GM21576 (cell line): ENCODE data around the gene CROCC.
A peak's percentile ranks its signal among the peaks of the same experiment; 100 is the strongest.
"Not testable (repeated sequence)": the region's sequence is repeated elsewhere in the genome, so short reads cannot be mapped to it uniquely, and the experiment has no call there.

Experiments used
- ATAC-seq: cut with Tn5 transposase; IDR thresholded peaks from one replicate; pipeline ENCODE4 v1.9.1; 2021; ENCODE audit warnings: mild to moderate bottlenecking, moderate library complexity; ENCODE audit not compliant: unreplicated experiment

The CROCC gene

GRCh38 chr1:16921391-16922185 lies at the start of gene CROCC:
CROCC (plus strand) TSS chr1:16921931; CDS start chr1:16922019, 88 bp downstream.
- ATAC-seq = no peak

DNA sequence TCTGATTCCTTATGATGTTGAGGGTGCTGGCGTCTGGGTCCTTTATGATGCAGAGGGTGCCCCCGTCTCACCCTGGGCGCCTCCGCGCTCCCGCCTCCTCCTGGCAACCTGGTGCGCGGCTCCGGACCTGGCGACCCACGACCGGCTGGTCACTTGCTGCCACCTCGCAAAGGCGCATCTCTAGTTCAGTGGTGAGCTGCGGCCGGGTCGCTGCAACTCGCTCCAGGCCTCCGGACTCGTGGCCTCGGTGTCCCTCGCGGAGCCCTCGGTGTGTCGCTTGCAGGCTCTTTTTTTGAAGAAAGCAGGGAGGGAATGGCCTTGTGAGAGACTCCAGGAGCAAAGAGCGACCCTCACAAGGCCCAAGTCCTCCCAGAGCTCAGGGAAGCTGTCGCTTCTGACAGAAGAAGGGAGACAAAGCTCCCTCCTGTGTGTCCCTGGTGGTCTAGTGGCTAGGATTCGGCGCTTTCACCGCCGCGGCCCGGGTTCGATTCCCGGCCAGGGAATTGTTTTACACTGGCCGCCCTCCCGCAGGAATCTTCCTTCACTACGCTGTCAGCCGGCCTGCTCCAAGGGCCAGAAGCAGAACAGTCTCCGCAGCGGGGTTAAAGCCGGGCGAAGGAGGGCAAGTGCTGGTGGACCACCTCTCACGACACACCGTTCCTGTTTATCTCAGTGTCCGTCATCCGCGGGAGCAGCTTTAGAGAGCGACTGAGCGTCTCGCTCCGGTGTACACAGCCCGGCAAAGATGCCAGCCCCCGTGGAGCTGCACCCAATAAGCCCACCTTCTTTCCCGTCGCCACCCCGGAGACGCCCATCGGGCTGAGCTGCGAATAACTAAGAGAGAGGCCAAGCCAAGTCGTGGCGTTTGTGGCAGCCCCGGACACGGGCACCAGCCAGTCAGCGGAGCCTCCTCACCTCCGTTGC lies 49.3 kb upstream of the CROCC start:
- not testable (repeated sequence) for ATAC-seq

GRCh38 chr1:16873076-16873879 lies 48.5 kb upstream of the CROCC start:
- not testable (repeated sequence) for ATAC-seq

DNA sequence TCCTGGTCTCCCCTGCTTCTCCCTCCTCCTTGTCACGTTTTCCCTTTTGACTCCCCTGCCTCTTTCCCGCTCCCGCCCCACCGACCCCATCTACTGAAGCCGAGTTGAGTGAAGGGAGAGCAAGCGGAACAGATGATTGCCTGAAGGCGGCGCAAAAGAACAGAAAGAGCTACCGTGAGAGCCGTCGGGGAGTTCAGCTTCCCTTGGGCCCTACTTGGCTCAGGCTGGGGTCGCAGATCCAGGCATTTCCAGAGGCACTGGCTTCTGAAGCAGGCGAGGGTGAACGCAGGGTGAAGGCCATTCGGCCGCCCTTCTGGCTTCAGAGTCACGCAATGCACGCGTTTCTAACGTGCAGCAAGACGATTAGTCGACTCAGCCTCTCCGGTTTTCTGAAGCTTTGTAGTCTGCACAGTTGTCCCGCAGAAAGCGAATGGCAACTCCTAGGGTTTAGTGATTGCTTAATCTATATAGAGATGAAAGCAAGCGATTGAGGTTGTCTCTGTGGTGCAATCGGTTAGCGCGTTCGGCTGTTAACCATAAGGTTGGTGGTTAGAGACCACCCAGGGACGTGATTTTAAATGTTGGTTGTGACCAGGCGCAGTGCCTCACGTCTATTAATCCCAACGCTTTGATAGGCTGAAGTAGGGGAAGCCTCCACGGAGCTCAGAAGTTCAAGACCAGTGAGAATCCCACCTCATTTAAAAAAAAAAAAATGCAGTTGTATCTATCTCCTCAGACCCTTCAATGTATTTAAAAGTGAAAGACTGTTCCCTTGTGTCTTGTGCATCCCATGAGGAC lies 46.6 kb upstream of the CROCC start:
- not testable (repeated sequence) for ATAC-seq

DNA sequence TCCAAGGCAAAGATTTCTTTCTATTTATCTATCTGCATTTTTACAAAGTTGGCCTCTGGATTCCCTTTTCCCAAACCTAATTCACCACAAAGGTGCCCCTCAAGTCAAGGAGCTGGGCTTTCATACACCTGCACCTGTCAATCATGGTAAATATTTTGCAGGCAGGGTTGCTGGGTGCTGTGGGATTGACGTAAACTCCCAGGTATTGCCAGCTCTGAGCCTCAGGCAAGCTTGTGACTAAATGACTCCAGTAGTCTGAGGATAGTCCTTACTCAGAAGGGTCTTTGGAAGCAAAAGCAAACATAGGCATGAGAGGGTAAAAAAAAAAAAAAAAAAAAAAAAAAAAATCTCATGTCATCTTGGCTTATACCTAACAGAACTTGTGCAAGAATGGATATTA lies 40.0 kb upstream of the CROCC start:
- ATAC-seq = not testable (repeated sequence)

DNA sequence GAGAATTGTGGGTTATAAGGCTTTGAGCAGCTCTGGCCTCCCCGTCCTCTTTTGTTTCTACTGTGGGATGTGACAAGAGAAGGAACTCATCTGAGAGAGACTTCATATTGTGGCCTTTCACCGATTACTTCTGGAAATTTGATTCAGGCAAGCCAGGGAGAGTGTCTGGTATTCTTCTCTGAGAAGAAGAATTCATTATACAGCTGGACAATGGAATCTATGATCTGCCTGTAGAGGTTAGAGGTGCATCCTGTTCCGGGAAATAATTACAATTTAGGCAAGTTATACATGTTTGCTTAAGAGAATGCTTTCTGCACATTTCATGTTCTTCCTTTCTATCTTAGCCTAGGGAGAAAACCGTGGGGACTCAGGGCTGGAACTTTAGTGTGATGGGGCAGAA lies 38.7 kb upstream of the CROCC start:
- ATAC-seq = no peak

DNA sequence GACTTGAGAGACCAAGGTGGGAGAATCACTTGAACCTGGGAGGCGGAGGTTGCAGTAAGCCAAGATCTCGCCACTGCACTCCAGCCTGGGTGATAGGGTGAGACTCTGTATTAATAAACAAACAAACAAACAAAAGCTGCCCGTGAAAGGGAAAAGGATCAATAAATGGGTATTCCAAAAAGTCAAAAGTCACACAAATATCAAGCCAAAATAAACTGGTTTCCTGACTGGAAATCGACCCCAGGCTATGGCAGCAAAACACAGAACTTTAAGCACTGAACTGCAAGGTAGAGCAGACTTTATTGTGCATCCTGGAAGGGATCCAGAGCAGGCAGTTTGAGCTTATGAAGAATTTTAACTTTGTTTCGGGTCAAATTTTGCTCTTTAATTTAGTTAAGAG lies 37.2 kb upstream of the CROCC start:
- not testable (repeated sequence) for ATAC-seq

DNA sequence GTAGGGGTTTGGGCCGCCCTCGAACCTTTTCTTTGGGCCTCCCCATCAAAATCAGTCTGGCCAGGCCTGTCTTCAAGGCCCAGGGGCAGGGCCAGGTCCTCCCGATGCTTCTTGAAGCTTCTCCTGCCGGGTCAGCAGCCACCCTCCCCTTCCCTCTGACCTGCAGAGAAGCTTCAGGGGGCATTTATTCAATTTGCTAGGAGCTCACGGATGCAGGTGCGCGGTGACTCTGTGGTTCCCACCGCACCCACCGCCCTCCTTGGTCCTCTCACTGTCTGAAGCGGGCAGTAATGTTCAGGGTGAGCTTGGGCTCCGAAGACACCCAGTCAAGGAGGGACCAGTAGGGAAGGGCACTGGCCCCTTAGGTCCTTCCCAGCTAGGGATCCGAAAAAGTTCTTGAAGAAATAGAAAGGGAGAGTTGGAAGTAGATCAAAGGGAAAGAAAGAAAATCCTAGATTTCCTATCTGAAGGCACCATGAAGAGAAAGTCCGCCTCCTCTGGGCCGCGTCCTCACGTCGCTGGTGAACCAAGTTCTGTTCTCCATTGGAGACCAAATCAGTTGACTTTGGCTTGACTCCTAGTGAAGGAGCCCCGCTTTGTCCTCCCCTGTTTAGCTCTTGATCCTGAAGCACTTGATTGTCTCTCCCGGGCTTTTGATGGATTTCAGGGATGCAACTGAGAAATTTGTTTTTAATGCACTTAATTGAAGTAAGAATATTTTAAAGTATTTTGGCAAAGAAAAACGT lies 34.7 kb upstream of the CROCC start:
- ATAC-seq = no peak

DNA sequence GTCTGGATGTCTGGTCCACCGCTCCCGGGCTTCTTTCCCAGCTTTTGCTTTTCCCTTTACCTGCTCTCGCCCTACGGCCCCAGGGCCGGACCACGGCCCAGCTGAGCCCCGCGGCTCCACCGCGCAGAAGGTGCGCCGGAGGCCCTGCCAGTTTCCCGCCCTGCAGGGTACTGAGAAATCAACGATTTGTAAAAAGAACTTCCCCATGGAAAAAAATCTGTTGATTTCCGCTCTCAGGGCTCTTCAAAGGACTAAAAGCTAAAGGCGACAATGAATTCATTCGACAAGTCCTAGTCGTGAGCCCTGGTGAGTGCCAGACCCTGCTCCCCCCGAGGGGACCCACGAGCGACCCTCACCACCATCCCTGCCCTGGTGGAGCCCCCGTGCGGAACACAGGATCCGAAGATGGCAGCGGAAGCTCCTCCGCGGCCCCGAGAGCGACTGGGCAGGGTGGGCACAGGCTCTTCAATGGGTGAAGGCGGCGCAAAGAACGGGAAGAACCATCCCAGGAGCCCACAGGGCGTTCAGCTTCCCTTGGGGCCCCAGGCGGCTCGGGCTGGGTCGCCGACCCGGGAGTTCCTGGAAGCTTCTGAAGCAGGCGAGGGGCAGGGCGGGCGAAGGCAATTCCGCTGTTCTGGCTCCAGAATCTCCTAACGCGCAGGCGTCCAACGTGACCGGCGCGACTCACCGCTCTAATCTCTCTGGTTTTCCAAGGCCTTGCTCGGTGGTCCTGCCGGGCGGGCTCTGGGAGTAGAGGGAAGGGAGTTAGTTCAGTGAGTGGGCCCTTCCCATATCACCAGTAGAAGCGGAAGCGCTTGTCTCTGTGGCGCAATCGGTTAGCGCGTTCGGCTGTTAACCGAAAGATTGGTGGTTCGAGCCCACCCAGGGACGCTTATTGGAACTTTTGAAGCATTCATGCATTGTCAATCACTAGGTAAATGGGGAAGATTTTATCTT lies 32.6 kb upstream of the CROCC start:
- ATAC-seq = no peak

DNA sequence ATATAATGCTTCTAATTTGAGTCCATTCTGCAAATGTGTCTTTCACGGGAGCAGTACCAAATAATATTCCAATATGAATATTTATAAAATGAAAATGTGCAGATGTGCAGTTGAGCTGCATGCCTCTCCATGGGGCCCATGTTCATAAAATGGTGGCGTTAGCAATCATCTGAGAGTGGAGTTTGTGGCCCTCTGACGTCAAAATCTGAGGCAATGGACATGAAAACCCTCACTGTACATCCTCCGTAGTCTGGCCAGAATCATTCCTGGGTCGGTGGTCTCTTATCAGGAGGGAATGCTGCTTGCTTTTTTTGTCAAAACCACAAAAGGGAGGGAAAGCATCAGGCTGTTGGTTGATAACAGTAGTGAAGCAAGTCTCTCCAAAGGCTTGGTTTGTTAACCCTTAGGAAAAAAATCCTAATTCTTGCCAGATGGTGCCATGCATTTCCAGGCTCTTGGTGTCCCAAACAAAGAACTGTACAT lies 31.2 kb upstream of the CROCC start:
- not testable (repeated sequence) for ATAC-seq

GRCh38 chr1:16891057-16891456 lies 30.7 kb upstream of the CROCC start:
- not testable (repeated sequence) for ATAC-seq

GRCh38 chr1:16892978-16893525 lies 28.7 kb upstream of the CROCC start:
- ATAC-seq = not testable (repeated sequence)

DNA sequence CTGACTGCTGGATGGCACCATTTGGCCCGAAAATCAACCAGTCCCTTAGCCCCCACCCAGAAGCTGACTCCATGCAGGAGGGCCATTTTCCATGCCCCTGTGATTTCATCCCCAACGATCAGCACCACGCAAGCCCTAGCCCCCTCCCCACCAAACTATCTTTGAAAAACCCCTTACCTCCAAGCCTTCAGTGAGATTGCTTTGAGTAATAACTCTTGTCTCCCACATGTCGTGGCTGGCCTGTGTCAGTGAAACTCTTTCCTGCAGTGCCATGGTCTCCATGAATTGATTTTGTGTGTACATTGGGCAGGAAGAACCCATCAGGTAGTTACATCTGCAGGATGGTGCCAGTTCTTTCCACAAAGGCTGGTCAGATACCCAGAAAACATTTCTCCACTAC lies 27.9 kb upstream of the CROCC start:
- ATAC-seq = not testable (repeated sequence)

- not testable (repeated sequence) for ATAC-seq
Measured at GRCh38 chr1:16894338-16894737, 27.4 kb upstream of the CROCC start.

- ATAC-seq = not testable (repeated sequence)
Measured at GRCh38 chr1:16895233-16895597, 26.5 kb upstream of the CROCC start.

DNA sequence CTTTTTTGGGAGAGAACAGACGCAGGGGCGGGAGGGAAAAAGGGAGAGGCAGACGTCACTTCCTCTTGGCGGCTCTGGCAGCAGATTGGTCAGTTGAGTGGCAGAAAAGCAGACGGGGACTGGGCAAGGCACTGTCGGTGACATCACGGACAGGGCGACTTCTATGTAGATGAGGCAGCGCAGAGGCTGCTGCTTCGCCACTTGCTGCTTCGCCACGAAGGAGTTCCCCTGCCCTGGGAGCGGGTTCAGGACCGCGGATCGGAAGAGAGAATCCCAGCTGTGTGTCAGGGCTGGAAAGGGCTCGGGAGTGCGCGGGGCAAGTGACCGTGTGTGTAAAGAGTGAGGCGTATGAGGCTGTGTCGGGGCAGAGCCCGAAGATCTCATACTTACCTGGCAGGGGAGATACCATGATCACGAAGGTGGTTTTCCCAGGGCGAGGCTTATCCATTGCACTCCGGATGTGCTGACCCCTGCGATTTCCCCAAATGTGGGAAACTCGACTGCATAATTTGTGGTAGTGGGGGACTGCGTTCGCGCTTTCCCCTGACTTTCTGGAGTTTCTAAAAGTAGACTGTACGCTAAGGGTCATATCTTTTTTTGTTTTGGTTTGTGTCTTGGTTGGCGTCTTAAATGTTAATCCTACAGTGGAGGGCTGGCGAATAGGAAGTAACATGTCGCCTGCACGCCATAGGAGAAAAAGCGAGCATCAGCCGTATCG lies 26.0 kb upstream of the CROCC start, which contains the start of gene RNU1-2:
Gene RNU1-2, plus strand, starts transcription at position 383 of the 718 bp plus-strand sequence.
- peak; percentile 98 for ATAC-seq
